ENCODE data around the gene ZDHHC14.

- no peak for TF ChIP-seq CTCF (IDR thresholded peaks at IDR 0.05)
- TF ChIP-seq POLR2A (IDR thresholded peaks at IDR 0.05): no peak
- TF ChIP-seq EP300 (IDR thresholded peaks at IDR 0.05): no peak
- no peak for TF ChIP-seq POLR2AphosphoS5 (IDR thresholded peaks at IDR 0.05)
Observed at GRCh38 chr6:157396026-157396425, 15.0 kb downstream of the ZDHHC14 start.
